HG02763 (cell line): Measurements from ENCODE around the gene PRDM11.
"Not testable (repeated sequence)": the region's sequence is repeated elsewhere in the genome, so short reads cannot be mapped to it uniquely, and the experiment has no call there.

Experiments
- ATAC-seq: cut with Tn5 transposase; IDR thresholded peaks from one replicate; pipeline ENCODE4 v1.9.1; 2021; ENCODE audit warnings: mild to moderate bottlenecking, moderate library complexity; ENCODE audit not compliant: unreplicated experiment

Gene PRDM11

GRCh38 chr11:45229401-45230020 is 83.1 kb downstream of the PRDM11 start:
- ATAC-seq: no peak

- no peak for ATAC-seq
Measured at GRCh38 chr11:45232341-45233080, 86.1 kb downstream of the PRDM11 start.

GRCh38 chr11:45233121-45233803 is 86.8 kb downstream of the PRDM11 start:
- ATAC-seq: peak; percentile 68

GRCh38 chr11:45233804-45234170 is 87.3 kb downstream of the PRDM11 start:
- ATAC-seq: no peak

- ATAC-seq: no peak
Measured at GRCh38 chr11:45234306-45235006, 88.0 kb downstream of the PRDM11 start.

GRCh38 chr11:45237711-45238315 is 91.4 kb downstream of the PRDM11 start:
- ATAC-seq: no peak

GRCh38 chr11:45238724-45239123 is 92.3 kb downstream of the PRDM11 start:
- ATAC-seq: no peak

- no peak for ATAC-seq
Measured at GRCh38 chr11:45239733-45240132, 93.3 kb downstream of the PRDM11 start.

GRCh38 chr11:45243967-45244366 is 97.5 kb downstream of the PRDM11 start:
- ATAC-seq: no peak

- no peak for ATAC-seq
Measured at GRCh38 chr11:45245218-45246045, 99.0 kb downstream of the PRDM11 start.

GRCh38 chr11:45246241-45246640 is 99.8 kb downstream of the PRDM11 start:
- ATAC-seq: no peak

GRCh38 chr11:45247433-45247832 is 101.0 kb downstream of the PRDM11 start:
- ATAC-seq: no peak

GRCh38 chr11:45248501-45249011 is 102.1 kb downstream of the PRDM11 start:
- no peak for ATAC-seq

- ATAC-seq: not testable (repeated sequence)
Measured at GRCh38 chr11:45249372-45249771, 102.9 kb downstream of the PRDM11 start.

GRCh38 chr11:45250035-45250718 is 103.7 kb downstream of the PRDM11 start:
- no peak for ATAC-seq

GRCh38 chr11:45252134-45252856 is 105.9 kb downstream of the PRDM11 start:
- ATAC-seq: no peak

- ATAC-seq: no peak
Measured at GRCh38 chr11:45252877-45253276, 106.4 kb downstream of the PRDM11 start.

GRCh38 chr11:45253640-45254039 is 107.2 kb downstream of the PRDM11 start:
- ATAC-seq: no peak

GRCh38 chr11:45254070-45254469 is 107.6 kb downstream of the PRDM11 start:
- ATAC-seq: no peak
